CD4-positive, CD25-positive, alpha-beta regulatory T cell (primary cell): ENCODE measurements around the gene CHN2. TPM values are rescaled to one million over a fixed set of nuclear protein-coding genes. Genes with fewer than 3 reads are reported as not detected.

Source experiments
- ATAC-seq, 2 donors: fragments of 150-1000 bp; cut with Tn5 transposase; one replicate each; pipeline ENCODE4 v1.10.0; 2021; ENCODE audit warnings: low read depth in 2 of 2, moderate number of reproducible peaks in 2 of 2, moderate library complexity in 1 of 2
- DNase-seq, 3 donors: peaks; one replicate each; pipeline versions ENCODE4 v3.0.0 to v3.0.0-alpha.2; 2012 to 2022; ENCODE audit warnings: mixed read lengths in 1 of 3
- H3K27ac ChIP-seq: one replicate; pipeline ENCODE4 v1.7.0; 2013; ENCODE audit warnings: mild to moderate bottlenecking, low read length; ENCODE audit not compliant: insufficient read depth, poor library complexity, severe bottlenecking
- H3K27me3 ChIP-seq: one replicate; pipeline ENCODE4 v1.7.0; 2013; ENCODE audit warnings: low read length; ENCODE audit not compliant: control insufficient read depth, insufficient read depth
- H3K36me3 ChIP-seq: one replicate; pipeline ENCODE4 v1.7.0; 2013; ENCODE audit warnings: mild to moderate bottlenecking, low read length, moderate library complexity; ENCODE audit not compliant: control insufficient read depth, insufficient read depth
- H3K4me1 ChIP-seq: 2 replicates; pipeline ENCODE4 v1.7.0; 2013; ENCODE audit warnings: mild to moderate bottlenecking, low read length; ENCODE audit not compliant: insufficient read depth, control insufficient read depth, poor library complexity, severe bottlenecking
- H3K4me3 ChIP-seq: one replicate; pipeline ENCODE4 v1.7.0; 2013; ENCODE audit warnings: low read depth, mild to moderate bottlenecking, low read length, moderate library complexity
- H3K9me3 ChIP-seq, 2 experiments: 1 replicate in 1 of 2; 2 replicates in 1 of 2; pipeline ENCODE4 v1.7.0; 2013; ENCODE audit warnings: low read length in 2 of 2, mild to moderate bottlenecking in 1 of 2, moderate library complexity in 1 of 2; ENCODE audit not compliant: control insufficient read depth in 2 of 2
- H3K27ac Mint-ChIP-seq, 3 donors: one replicate each; pipeline ENCODE4 v1.8.0; 2020 to 2022; ENCODE audit warnings: mild to moderate bottlenecking in 3 of 3, mixed read lengths in 3 of 3, moderate library complexity in 2 of 3
- H3K27me3 Mint-ChIP-seq: one replicate; pipeline ENCODE4 v1.8.0; 2022; ENCODE audit warnings: mild to moderate bottlenecking, mixed read lengths
- H3K36me3 Mint-ChIP-seq: one replicate; pipeline ENCODE4 v1.8.0; 2020; ENCODE audit warnings: mixed read lengths
- H3K4me1 Mint-ChIP-seq, 4 donors: one replicate each; pipeline ENCODE4 v1.8.0; 2020 to 2022; ENCODE audit warnings: mixed read lengths in 4 of 4, mild to moderate bottlenecking in 1 of 4
- H3K4me3 Mint-ChIP-seq, 4 donors: one replicate each; pipeline ENCODE4 v1.8.0; 2020 to 2022; ENCODE audit warnings: mild to moderate bottlenecking in 4 of 4, mixed read lengths in 4 of 4, moderate library complexity in 3 of 4
- H3K9me3 Mint-ChIP-seq, 7 donors: one replicate each; pipeline ENCODE4 v1.8.0; 2020 to 2022; ENCODE audit warnings: mixed read lengths in 7 of 7, mild to moderate bottlenecking in 3 of 7, moderate library complexity in 2 of 7
- polyA plus RNA-seq, 4 donors: library from polyadenylated mRNA; unstranded; fragments of 300-500 nt; fragmentation: Illumina TruSeq; gene quantifications; one replicate each; pipeline ENCODE4 v1.2.3, GENCODE V29; 2021
- total RNA-seq: library from RNA; stranded (reverse); gene quantifications from one replicate; pipeline ENCODE4 v1.2.3, GENCODE V29; 2022

CHN2 gene
- total RNA-seq (1.7 TPM), polyA plus RNA-seq (under 1 TPM in 1 of 4 donors, not detected in 3; 0.55 TPM)

- H3K27me3 Mint-ChIP-seq: peaks cover 50% of the 10 kb centered on the region
- H3K4me1 Mint-ChIP-seq: peaks cover 0 to 7% (median 4%) of the 10 kb centered on the region in 4 donors
- peaks cover 0 to 4% (median 0%) of the 10 kb centered on the region in 7 donors for H3K9me3 Mint-ChIP-seq
- peaks cover 31% of the 10 kb centered on the region for H3K27me3 ChIP-seq
- no peaks in the 10 kb centered on the region for H3K36me3 Mint-ChIP-seq
- peak within 1 kb of the TSS in 3 of 4 donors; percentile 52 to 69 (median 64) for H3K4me3 Mint-ChIP-seq
- peaks cover 5% of the 10 kb centered on the region for H3K4me1 ChIP-seq
- H3K27ac ChIP-seq: no peak within 1 kb of the TSS
- peak in 1 of 3 donors; percentile 41 for DNase-seq
- ATAC-seq: peak; percentile 28 to 30
- no peaks in the 10 kb centered on the region for H3K9me3 ChIP-seq
- no peak within 1 kb of the TSS for H3K27ac Mint-ChIP-seq
- no peaks in the 10 kb centered on the region for H3K36me3 ChIP-seq
- no peak within 1 kb of the TSS for H3K4me3 ChIP-seq
Measured at GRCh38 chr7:29194594-29195427, at the start of gene CHN2. TSS of gene CHN2 (plus strand) at chr7:29194775.

- Mint-ChIP-seq H3K9me3 (peaks cover 0 to 2% (median 0%) of the 10 kb centered on the region in 7 donors), H3K4me1 (no peaks in the 10 kb centered on the region), H3K36me3 (no peaks in the 10 kb centered on the region), H3K4me3 (no peak overlapping the region), H3K27ac (no peak overlapping the region), H3K27me3 (peaks cover 17% of the 10 kb centered on the region)
- Histone ChIP-seq H3K36me3 (no peaks in the 10 kb centered on the region), H3K4me3 (no peak overlapping the region), H3K27me3 (no peaks in the 10 kb centered on the region), H3K9me3 (no peaks in the 10 kb centered on the region), H3K27ac (no peak overlapping the region), H3K4me1 (no peaks in the 10 kb centered on the region)
- DNase-seq (no peak), ATAC-seq (no peak)
Measured at GRCh38 chr7:29145553-29146056, 49.0 kb upstream of the CHN2 start.

GRCh38 chr7:29146057-29146706 is 48.4 kb upstream of the CHN2 start, which contains the start of gene CPVL:
TSS of gene CPVL (minus strand) at chr7:29146537. CDS start at chr7:29121061, 25,476 bp downstream.
- H3K9me3 ChIP-seq: no peaks in the 10 kb centered on the region
- Mint-ChIP-seq H3K4me1 (no peaks in the 10 kb centered on the region), H3K9me3 (peaks cover 0 to 2% (median 0%) of the 10 kb centered on the region in 7 donors), H3K27ac (no peak within 1 kb of the TSS), H3K36me3 (no peaks in the 10 kb centered on the region), H3K4me3 (no peak within 1 kb of the TSS), H3K27me3 (peaks cover 17% of the 10 kb centered on the region)
- no peak for DNase-seq
- H3K36me3 ChIP-seq: no peaks in the 10 kb centered on the region
- no peak within 1 kb of the TSS for H3K4me3 ChIP-seq
- no peak within 1 kb of the TSS for H3K27ac ChIP-seq
- peak in 1 of 2 donors; percentile 24 for ATAC-seq
- no peaks in the 10 kb centered on the region for H3K27me3 ChIP-seq
- H3K4me1 ChIP-seq: no peaks in the 10 kb centered on the region

- Mint-ChIP-seq H3K36me3 (no peaks in the 10 kb centered on the region), H3K4me1 (no peaks in the 10 kb centered on the region), H3K9me3 (peaks cover 0 to 2% (median 0%) of the 10 kb centered on the region in 7 donors), H3K27me3 (peaks cover 21% of the 10 kb centered on the region), H3K27ac (no peak overlapping the region), H3K4me3 (no peak overlapping the region)
- H3K27ac ChIP-seq: no peak overlapping the region
- no peaks in the 10 kb centered on the region for H3K27me3 ChIP-seq
- H3K36me3 ChIP-seq: no peaks in the 10 kb centered on the region
- no peaks in the 10 kb centered on the region for H3K9me3 ChIP-seq
- DNase-seq (no peak), ATAC-seq (no peak)
- H3K4me3 ChIP-seq: no peak overlapping the region
- no peaks in the 10 kb centered on the region for H3K4me1 ChIP-seq
Measured at GRCh38 chr7:29146888-29147609, 47.5 kb upstream of the CHN2 start.

- Mint-ChIP-seq H3K36me3 (no peaks in the 10 kb centered on the region), H3K27me3 (peaks cover 21% of the 10 kb centered on the region)
Measured at GRCh38 chr7:29147821-29148220, 46.8 kb upstream of the CHN2 start.

GRCh38 chr7:29149036-29149435 is 45.5 kb upstream of the CHN2 start:
- Histone ChIP-seq H3K4me1 (no peaks in the 10 kb centered on the region), H3K4me3 (no peak overlapping the region), H3K9me3 (no peaks in the 10 kb centered on the region), H3K27ac (no peak overlapping the region), H3K27me3 (no peaks in the 10 kb centered on the region), H3K36me3 (no peaks in the 10 kb centered on the region)
- H3K4me1 Mint-ChIP-seq: no peaks in the 10 kb centered on the region
- H3K4me3 Mint-ChIP-seq: no peak overlapping the region
- H3K9me3 Mint-ChIP-seq: peaks cover 0 to 2% (median 0%) of the 10 kb centered on the region in 7 donors
- no peak overlapping the region for H3K27ac Mint-ChIP-seq
- H3K27me3 Mint-ChIP-seq: peaks cover 18% of the 10 kb centered on the region
- ATAC-seq (no peak), DNase-seq (no peak)
- H3K36me3 Mint-ChIP-seq: no peaks in the 10 kb centered on the region

More at GRCh38 chr7:29147821-29148220, 46.8 kb upstream of the CHN2 start:
- DNase-seq: no peak
- no peaks in the 10 kb centered on the region for H3K9me3 ChIP-seq
- H3K4me1 ChIP-seq: no peaks in the 10 kb centered on the region
- H3K27ac Mint-ChIP-seq: no peak overlapping the region
- no peak overlapping the region for H3K4me3 ChIP-seq
- no peaks in the 10 kb centered on the region for H3K27me3 ChIP-seq
- no peak overlapping the region for H3K4me3 Mint-ChIP-seq
- no peak overlapping the region for H3K27ac ChIP-seq
- ATAC-seq: no peak
- no peaks in the 10 kb centered on the region for H3K36me3 ChIP-seq
- peaks cover 0 to 2% (median 0%) of the 10 kb centered on the region in 7 donors for H3K9me3 Mint-ChIP-seq
- H3K4me1 Mint-ChIP-seq: no peaks in the 10 kb centered on the region

GRCh38 chr7:29150856-29151255 is 43.7 kb upstream of the CHN2 start:
- H3K4me1 ChIP-seq: no peaks in the 10 kb centered on the region
- no peak for DNase-seq
- Mint-ChIP-seq H3K27me3 (peaks cover 6% of the 10 kb centered on the region), H3K4me3 (no peak overlapping the region), H3K4me1 (no peaks in the 10 kb centered on the region), H3K36me3 (no peaks in the 10 kb centered on the region), H3K27ac (no peak overlapping the region), H3K9me3 (peaks cover 0 to 1% (median 0%) of the 10 kb centered on the region in 7 donors)
- no peaks in the 10 kb centered on the region for H3K9me3 ChIP-seq
- no peak overlapping the region for H3K4me3 ChIP-seq
- ATAC-seq: no peak
- no peaks in the 10 kb centered on the region for H3K36me3 ChIP-seq
- no peaks in the 10 kb centered on the region for H3K27me3 ChIP-seq
- no peak overlapping the region for H3K27ac ChIP-seq
